ENCODE measurements around the gene RPUSD2. TPM values are rescaled to one million over a fixed set of nuclear protein-coding genes. Genes with fewer than 3 reads are reported as not detected.

Gene RPUSD2
- total RNA-seq, 1 experiment from 2014 or later, result 17.5 TPM

- peak overlapping the region; percentile 92 for H3K27ac ChIP-seq (ENCODE audit: low read length)
- DNase-seq (ENCODE audit: low read depth, low spot score), result no peak
Measured at GRCh38 chr15:40565333-40566238, 3.5 kb upstream of the RPUSD2 start.

More at GRCh38 chr15:40565333-40566238, 3.5 kb upstream of the RPUSD2 start:
- H3K9me3 ChIP-seq (ENCODE audit: control insufficient read depth, insufficient read depth, low read depth, low read length), result no peaks in the 10 kb centered on the region
- CTCF ChIA-PET, result interaction anchor here (0.5 to 0.7 kb wide), 3 partner anchors 114 to 556 kb away, joined by 4 to 9 read pairs (median 5); no protein-coding TSS in a partner anchor
- H3K4me3 ChIP-seq (ENCODE audit: low read depth in 2 of 2, low read length in 2 of 2), result peak overlapping the region; percentile 78 to 95
- peak; percentile 4; the same call in 1 of the 2 replicates for ATAC-seq
- no TSS peak for BruUV-seq (replicated peaks)
- intact Hi-C loops (cut with micrococcal nuclease; ENCODE audit: unreplicated experiment), result no loop called here
- no peaks in the 10 kb centered on the region; the same call in 1 of the 2 replicates for H3K36me3 ChIP-seq (ENCODE audit: control insufficient read depth, insufficient read depth, low read length)
- POLR2A ChIA-PET, result interaction anchor here (0.6 to 0.7 kb wide), 2 partner anchors 44 to 123 kb away, joined by 6 read pairs; no protein-coding TSS in a partner anchor
- H3K27me3 ChIP-seq (ENCODE audit: control insufficient read depth, insufficient read depth, low read length), result no peaks in the 10 kb centered on the region
- TF ChIP-seq SIN3A (IDR thresholded peaks at IDR 0.05; ENCODE audit: borderline replicate concordance, insufficient read depth, low read depth, low read length) (no peak), CTCF (IDR thresholded peaks at IDR 0.05) (no peak), REST (IDR thresholded peaks at IDR 0.05; ENCODE audit: insufficient read depth in 1 of 2, low read depth in 2 of 2, low read length in 1 of 2) (no peak), POLR2AphosphoS5 (IDR thresholded peaks at IDR 0.05; ENCODE audit: low read depth, low read length) (no peak), TCF7L2 (IDR thresholded peaks at IDR 0.05; ENCODE audit: low read depth, low read length) (no peak)
- peaks cover 11% of the 10 kb centered on the region for H3K4me1 ChIP-seq (ENCODE audit: control insufficient read depth, insufficient read depth, low read length)
- in situ Hi-C loops (cut with HindIII; ENCODE audit: low pct_unique_long_range_greater_than_20kb, low sequenced_read_pairs), result no loop called here
